Neuronal stem cell (in vitro differentiated cells): ENCODE measurements around the gene LRRK2.

Source experiments
- DNase-seq: peaks from one replicate; pipeline ENCODE4 v3.0.0-alpha.2; 2013; ENCODE audit warnings: low spot score
- H2AFZ ChIP-seq: one replicate; pipeline ENCODE4 v1.6.1; 2013; ENCODE audit warnings: mild to moderate bottlenecking, low read length, inconsistent platforms
- H2AK5ac ChIP-seq: 2 replicates; pipeline ENCODE4 v1.6.1; 2013; ENCODE audit warnings: low read depth, mild to moderate bottlenecking, inconsistent platforms, low read length, moderate library complexity, mixed read lengths
- H2BK120ac ChIP-seq: 2 replicates; pipeline ENCODE4 v1.6.1; 2013; ENCODE audit warnings: low read depth, mild to moderate bottlenecking, inconsistent platforms, low read length, moderate library complexity, mixed read lengths
- H2BK12ac ChIP-seq: one replicate; pipeline ENCODE4 v1.6.1; 2013; ENCODE audit warnings: low read length, inconsistent platforms
- H2BK15ac ChIP-seq: 2 replicates; pipeline ENCODE4 v1.6.1; 2013; ENCODE audit warnings: mild to moderate bottlenecking, low read length, inconsistent platforms, mixed read lengths
- H2BK5ac ChIP-seq: one replicate; pipeline ENCODE4 v1.6.1; 2013; ENCODE audit warnings: inconsistent platforms, mild to moderate bottlenecking, low read length, moderate library complexity
- H3K14ac ChIP-seq: one replicate; pipeline ENCODE4 v1.6.1; 2013; ENCODE audit warnings: low read length, inconsistent platforms
- H3K18ac ChIP-seq: 2 replicates; pipeline ENCODE4 v1.6.1; 2013; ENCODE audit warnings: low read length, inconsistent platforms
- H3K23ac ChIP-seq: 2 replicates; pipeline ENCODE4 v1.6.1; 2013; ENCODE audit warnings: low read depth, mild to moderate bottlenecking, mixed read lengths, low read length, inconsistent platforms; ENCODE audit not compliant: poor library complexity
- H3K27ac ChIP-seq: replicated peaks from 3 replicates; pipeline ENCODE4 v1.5.1; 2013; ENCODE audit warnings: low read length, inconsistent platforms
- H3K27me3 ChIP-seq, 3 experiments: 2 replicates each; pipeline ENCODE4 v1.6.1; 2013; ENCODE audit warnings: low read length in 3 of 3, mild to moderate bottlenecking in 2 of 3, inconsistent platforms in 1 of 3, low read depth in 1 of 3, mixed read lengths in 1 of 3, moderate library complexity in 1 of 3; ENCODE audit not compliant: control insufficient read depth in 3 of 3, insufficient read depth in 3 of 3
- H3K36me3 ChIP-seq, 2 donors: replicated peaks in 1 of 2; 2 replicates each; pipeline ENCODE4 v1.6.1; 2013; ENCODE audit warnings: low read length in 2 of 2; ENCODE audit not compliant: control insufficient read depth in 2 of 2, insufficient read depth in 2 of 2
- H3K4ac ChIP-seq: 2 replicates; pipeline ENCODE4 v1.6.1; 2013; ENCODE audit warnings: inconsistent platforms, mild to moderate bottlenecking, low read length, moderate library complexity
- H3K4me1 ChIP-seq, 2 donors: 1 replicate in 1 of 2; 2 replicates in 1 of 2; pipeline ENCODE4 v1.6.1; 2013; ENCODE audit warnings: low read length in 2 of 2, low read depth in 1 of 2; ENCODE audit not compliant: control insufficient read depth in 2 of 2, insufficient read depth in 1 of 2
- H3K4me2 ChIP-seq: one replicate; pipeline ENCODE4 v1.6.1; 2013; ENCODE audit warnings: mild to moderate bottlenecking, low read length, inconsistent platforms; ENCODE audit not compliant: insufficient read depth, poor library complexity, severe bottlenecking
- H3K4me3 ChIP-seq, 2 donors: 2 replicates each; pipeline ENCODE4 v1.5.1; 2013; ENCODE audit warnings: low read length in 2 of 2, mild to moderate bottlenecking in 2 of 2, inconsistent platforms in 1 of 2, moderate library complexity in 1 of 2
- H3K79me1 ChIP-seq: one replicate; pipeline ENCODE4 v1.6.1; 2013; ENCODE audit warnings: low read depth, mild to moderate bottlenecking, inconsistent platforms, low read length, moderate library complexity
- H3K9ac ChIP-seq: one replicate; pipeline ENCODE4 v1.6.1; 2013; ENCODE audit warnings: mild to moderate bottlenecking, low read depth, low read length, inconsistent platforms; ENCODE audit not compliant: poor library complexity
- H3K9me3 ChIP-seq, 2 donors: replicated peaks in 1 of 2; 2 replicates each; pipeline versions ENCODE3 to v1.6.1; 2013; ENCODE audit warnings: low read length in 2 of 2, mild to moderate bottlenecking in 2 of 2, inconsistent platforms in 1 of 2, low read depth in 1 of 2, mixed read lengths in 1 of 2, moderate library complexity in 1 of 2; ENCODE audit not compliant: control insufficient read depth in 2 of 2, insufficient read depth in 1 of 2
- H4K8ac ChIP-seq: one replicate; pipeline ENCODE4 v1.6.1; 2013; ENCODE audit warnings: low read depth, mild to moderate bottlenecking, inconsistent platforms, low read length, moderate library complexity
- H4K91ac ChIP-seq: one replicate; pipeline ENCODE4 v1.6.1; 2013; ENCODE audit warnings: low read length, low read depth, mild to moderate bottlenecking, inconsistent platforms; ENCODE audit not compliant: poor library complexity
- WGBS, 2 donors: extraction: QIAGEN DNeasy Blood & Tissue Kit; methylation state at CpG; one replicate each; pipeline ENCODE4 v1.1.7; 2013; ENCODE audit warnings: missing lambda C conversion rate in 2 of 2, mixed read lengths in 1 of 2; ENCODE audit not compliant: insufficient read length in 2 of 2, insufficient replicate concordance in 1 of 2; ENCODE audit errors: extremely low coverage in 2 of 2; 5-methylcytosine and 5-hydroxymethylcytosine counted together

The LRRK2 gene

GRCh38 chr12:40375076-40375475, 150.3 kb downstream of the LRRK2 start:
- no peak for DNase-seq
- Histone ChIP-seq H2BK15ac (no peak overlapping the region), H3K4me1 (no peaks in the 10 kb centered on the region), H3K4ac (no peak overlapping the region), H3K4me3 (no peak overlapping the region), H2AK5ac (no peak overlapping the region), H3K4me2 (no peak overlapping the region), H2BK5ac (no peak overlapping the region), H3K14ac (no peak overlapping the region), H3K36me3 (no peaks in the 10 kb centered on the region), H4K8ac (no peak overlapping the region), H3K79me1 (no peaks in the 10 kb centered on the region), H3K18ac (no peak overlapping the region), H3K9ac (no peak overlapping the region), H4K91ac (no peak overlapping the region), H2BK12ac (no peak overlapping the region), H2BK120ac (no peak overlapping the region), H2AFZ (no peak overlapping the region), H3K23ac (no peak overlapping the region), H3K27me3 (no peaks in the 10 kb centered on the region), H3K27ac (no peak overlapping the region), H3K9me3 (peaks cover 0 to 2% of the 10 kb centered on the region in 2 donors)
- WGBS, 2 donors: no CpG with 5 or more reads among the region's 6 CpGs

DNA sequence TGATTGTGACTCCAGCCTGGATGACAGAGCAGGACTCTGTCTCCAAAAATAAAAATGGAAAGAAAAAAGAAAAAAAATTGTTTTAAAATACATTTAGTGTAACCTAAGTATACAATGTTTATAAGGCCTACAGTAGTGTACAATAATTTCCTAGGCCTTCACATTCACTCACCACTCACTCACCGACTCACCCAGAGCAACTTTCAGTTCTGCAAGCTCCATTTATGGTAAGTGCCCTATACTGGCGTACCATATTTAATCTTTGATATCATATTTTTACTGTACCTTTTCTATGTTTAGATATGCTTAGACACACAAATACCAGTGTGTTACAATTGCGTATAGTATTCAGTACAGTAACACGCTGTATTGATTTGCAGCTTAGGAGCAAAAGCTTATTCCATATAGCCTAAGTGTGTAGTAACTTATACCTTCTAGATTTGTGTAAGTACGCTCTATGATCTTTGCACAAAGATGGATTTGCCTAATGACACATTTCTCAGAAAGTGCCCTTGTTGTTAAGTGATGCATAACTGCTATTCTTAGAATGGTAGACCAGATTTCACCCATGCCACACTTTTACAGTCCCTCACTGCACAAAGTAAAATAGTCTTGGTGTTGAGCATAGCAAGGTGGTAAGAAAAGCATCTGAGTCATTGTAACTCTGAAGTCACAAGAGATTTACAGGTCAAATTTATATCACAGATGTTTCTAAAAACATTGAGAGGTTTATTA, 151.9 kb downstream of the LRRK2 start:
- Histone ChIP-seq H4K91ac (no peak overlapping the region), H3K36me3 (no peaks in the 10 kb centered on the region), H2AFZ (no peak overlapping the region), H3K9ac (no peak overlapping the region), H4K8ac (no peak overlapping the region), H3K27me3 (no peaks in the 10 kb centered on the region), H3K18ac (no peak overlapping the region), H3K23ac (no peak overlapping the region), H3K4me2 (no peak overlapping the region), H3K4me3 (no peak overlapping the region), H2BK5ac (no peak overlapping the region), H3K14ac (no peak overlapping the region), H2BK120ac (no peak overlapping the region), H3K27ac (no peak overlapping the region), H2AK5ac (no peak overlapping the region), H2BK12ac (no peak overlapping the region), H3K79me1 (no peaks in the 10 kb centered on the region), H3K9me3 (peaks cover 0 to 2% of the 10 kb centered on the region in 2 donors), H3K4me1 (no peaks in the 10 kb centered on the region), H3K4ac (no peak overlapping the region), H2BK15ac (no peak overlapping the region)
- DNase-seq: no peak
- WGBS, 2 donors: no CpG with 5 or more reads among the region's 5 CpGs

DNA sequence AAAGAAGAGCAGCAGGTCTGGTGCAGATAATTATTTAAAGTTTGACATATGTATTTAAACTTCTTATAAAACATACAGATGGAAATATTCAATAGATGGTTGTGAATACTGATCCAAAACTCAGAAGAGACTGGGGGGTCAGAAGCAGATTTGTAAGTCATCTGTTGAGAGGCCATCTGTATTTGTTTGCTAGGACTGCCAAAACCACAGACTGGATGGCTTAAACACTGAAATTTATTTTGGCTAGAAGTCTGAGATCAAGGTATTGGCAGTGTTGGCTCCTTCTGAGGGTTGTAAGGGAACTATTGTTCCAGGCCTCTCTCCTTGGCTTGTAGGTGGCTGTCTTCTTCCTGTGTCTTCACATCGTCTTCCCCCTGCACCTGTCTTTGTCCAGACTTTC, 153.9 kb downstream of the LRRK2 start:
- H2AK5ac ChIP-seq: no peak overlapping the region
- no peak overlapping the region for H2AFZ ChIP-seq
- H3K23ac ChIP-seq: no peak overlapping the region
- no CpG with 5 or more reads among the region's 1 CpG for WGBS, 2 donors
- no peak overlapping the region for H3K9ac ChIP-seq
- no peaks in the 10 kb centered on the region for H3K27me3 ChIP-seq
- H3K14ac ChIP-seq: no peak overlapping the region
- no peak overlapping the region for H3K4ac ChIP-seq
- no peak overlapping the region for H3K27ac ChIP-seq
- H2BK5ac ChIP-seq: no peak overlapping the region
- H3K18ac ChIP-seq: no peak overlapping the region
- H3K79me1 ChIP-seq: no peaks in the 10 kb centered on the region
- no peak for DNase-seq
- no peak overlapping the region for H3K4me2 ChIP-seq
- no peak overlapping the region for H2BK120ac ChIP-seq
- H2BK12ac ChIP-seq: no peak overlapping the region
- H3K4me3 ChIP-seq: no peak overlapping the region
- no peak overlapping the region for H4K8ac ChIP-seq
- H3K36me3 ChIP-seq: no peaks in the 10 kb centered on the region
- no peak overlapping the region for H2BK15ac ChIP-seq
- H3K9me3 ChIP-seq: peaks cover 0 to 2% of the 10 kb centered on the region in 2 donors
- H3K4me1 ChIP-seq: no peaks in the 10 kb centered on the region
- no peak overlapping the region for H4K91ac ChIP-seq

- Histone ChIP-seq H3K27ac (no peak overlapping the region), H3K14ac (no peak overlapping the region), H3K9me3 (no peaks in the 10 kb centered on the region), H3K9ac (no peak overlapping the region), H2BK15ac (no peak overlapping the region), H4K91ac (no peak overlapping the region), H2AK5ac (no peak overlapping the region), H2AFZ (no peak overlapping the region), H3K27me3 (no peaks in the 10 kb centered on the region), H3K18ac (no peak overlapping the region), H2BK5ac (no peak overlapping the region), H3K23ac (no peak overlapping the region), H3K36me3 (no peaks in the 10 kb centered on the region), H2BK120ac (no peak overlapping the region), H3K4me1 (no peaks in the 10 kb centered on the region), H3K79me1 (no peaks in the 10 kb centered on the region), H2BK12ac (no peak overlapping the region), H3K4ac (no peak overlapping the region), H3K4me3 (no peak overlapping the region), H4K8ac (no peak overlapping the region), H3K4me2 (no peak overlapping the region)
- no CpG with 5 or more reads among the region's 1 CpG for WGBS, 2 donors
- DNase-seq: no peak
Observed at GRCh38 chr12:40382217-40382616, 157.4 kb downstream of the LRRK2 start.
